Epidermal melanocyte (primary cell): ENCODE results near the gene RAI14.

Source experiments
- DNase-seq: peaks from one replicate; pipeline ENCODE4 v3.0.0; 2011; ENCODE audit warnings: low spot score; ENCODE audit not compliant: insufficient read length

The RAI14 gene

GRCh38 chr5:34639852-34640626 lies 16.1 kb upstream of the RAI14 start:
- no peak for DNase-seq

- no peak for DNase-seq
Measured at GRCh38 chr5:34648039-34648839, 7.9 kb upstream of the RAI14 start.

- no peak for DNase-seq
Measured at GRCh38 chr5:34648840-34649158, 7.3 kb upstream of the RAI14 start.

- no peak for DNase-seq
Measured at GRCh38 chr5:34651791-34652190, 4.3 kb upstream of the RAI14 start.

- DNase-seq, result no peak
Measured at GRCh38 chr5:34652466-34652865, 3.7 kb upstream of the RAI14 start.

- DNase-seq, result no peak
Measured at GRCh38 chr5:34652914-34653313, 3.2 kb upstream of the RAI14 start.

- no peak for DNase-seq
Measured at GRCh38 chr5:34653708-34654107, 2.4 kb upstream of the RAI14 start.

GRCh38 chr5:34655354-34655991 lies 655 bp upstream of the RAI14 start:
- peak; percentile 70 for DNase-seq

GRCh38 chr5:34656700-34657273 lies 659 bp downstream of the RAI14 start:
- DNase-seq, result no peak

GRCh38 chr5:34657274-34657921 lies 1.3 kb downstream of the RAI14 start:
- DNase-seq, result no peak

GRCh38 chr5:34657988-34658387 lies 1.9 kb downstream of the RAI14 start:
- peak; percentile 31 for DNase-seq

- DNase-seq, result no peak
Measured at GRCh38 chr5:34659168-34659567, 3.0 kb downstream of the RAI14 start.

GRCh38 chr5:34660444-34660843 lies 4.3 kb downstream of the RAI14 start:
- no peak for DNase-seq

- DNase-seq, result no peak
Measured at GRCh38 chr5:34663771-34664496, 7.8 kb downstream of the RAI14 start.

- DNase-seq, result no peak
Measured at GRCh38 chr5:34666392-34667080, 10.4 kb downstream of the RAI14 start.

GRCh38 chr5:34667705-34668104 lies 11.6 kb downstream of the RAI14 start:
- no peak for DNase-seq

- no peak for DNase-seq
Measured at GRCh38 chr5:34669931-34670516, 13.9 kb downstream of the RAI14 start.

GRCh38 chr5:34672196-34672595 lies 16.1 kb downstream of the RAI14 start:
- DNase-seq, result no peak

- DNase-seq, result no peak
Measured at GRCh38 chr5:34673463-34674125, 17.5 kb downstream of the RAI14 start.
